Smooth muscle cell (in vitro differentiated cells): ENCODE results near the gene MLLT1. TPM values are rescaled to one million over a fixed set of nuclear protein-coding genes. Genes with fewer than 3 reads are reported as not detected.

ENCODE experiments used
- DNase-seq: peaks from one replicate; lab custom pipeline; 2025; ENCODE audit not compliant: unreplicated experiment; lab: John Stamatoyannopoulos, UW
- H2AFZ ChIP-seq: fragments of 200-600 bp; sonication (generic); 2 replicates; pipeline ENCODE4 v1.6.0; 2016; ENCODE audit warnings: antibody characterized with exemption, low read depth, mild to moderate bottlenecking
- H3F3A ChIP-seq: fragments of 200-600 bp; sonication (generic); 2 replicates; pipeline ENCODE4 v1.6.0; 2017; ENCODE audit warnings: antibody characterized with exemption, low read depth
- H3K27ac ChIP-seq: fragments of 200-600 bp; sonication (generic); 2 replicates; pipeline ENCODE4 v1.5.1; 2016; ENCODE audit warnings: low read depth, mild to moderate bottlenecking
- H3K27me3 ChIP-seq: fragments of 200-600 bp; sonication (generic); 2 replicates; pipeline ENCODE4 v1.6.1; 2016; ENCODE audit warnings: low read depth, mild to moderate bottlenecking
- H3K36me3 ChIP-seq: fragments of 200-600 bp; sonication (generic); 2 replicates; pipeline ENCODE4 v1.5.1; 2016; ENCODE audit warnings: low read depth
- H3K4me1 ChIP-seq: fragments of 200-600 bp; sonication (generic); 2 replicates; pipeline ENCODE4 v1.5.1; 2016; ENCODE audit warnings: low read depth
- H3K4me2 ChIP-seq: fragments of 200-600 bp; sonication (generic); 2 replicates; pipeline ENCODE4 v1.6.0; 2016; ENCODE audit warnings: mild to moderate bottlenecking
- H3K4me3 ChIP-seq: fragments of 200-600 bp; sonication (generic); 2 replicates; pipeline ENCODE4 v1.5.1; 2016; ENCODE audit warnings: mild to moderate bottlenecking
- H3K79me2 ChIP-seq: fragments of 200-600 bp; sonication (generic); 2 replicates; pipeline ENCODE4 v1.6.0; 2016; ENCODE audit warnings: low read depth, mild to moderate bottlenecking
- H3K9ac ChIP-seq: fragments of 200-600 bp; sonication (generic); 2 replicates; pipeline ENCODE4 v1.6.0; 2016; ENCODE audit warnings: low read depth
- H3K9me3 ChIP-seq: fragments of 200-600 bp; sonication (generic); replicated peaks from 2 replicates; pipeline ENCODE4 v1.5.1; 2016; ENCODE audit warnings: low read depth
- H4K20me1 ChIP-seq: fragments of 200-600 bp; sonication (generic); 2 replicates; pipeline ENCODE4 v1.6.0; 2016; ENCODE audit warnings: low read depth
- CTCF ChIP-seq: fragments of 200-600 bp; sonication (generic); IDR thresholded peaks from 2 replicates; pipeline ENCODE4 v1.5.1; 2017; ENCODE audit warnings: borderline replicate concordance, mild to moderate bottlenecking, antibody characterized with exemption; ENCODE audit not compliant: insufficient read depth, poor library complexity, severe bottlenecking
- WGBS: methylation state at CpG from one replicate; pipeline ENCODE4 v1.1.7; 2016; ENCODE audit warnings: low lambda C conversion rate; 5-methylcytosine and 5-hydroxymethylcytosine counted together
- polyA plus RNA-seq: library from polyadenylated mRNA; unstranded; fragments of >200 nt; fragmentation: Nextera tagmentation; extraction: Ambion mirVana; gene quantifications from 2 replicates; pipeline ENCODE4 v1.2.1, GENCODE V29; 2016
- total RNA-seq: library from RNA; depleted of rRNA; stranded (reverse); fragments of >200 nt; gene quantifications from 2 replicates; pipeline ENCODE4 v1.2.3, GENCODE V29; 2014

Gene MLLT1
- total and polyA plus RNA-seq, 2 experiments from 2014 or later = 18.8 to 27.3 TPM

- H4K20me1 ChIP-seq = peaks cover 89% of the 10 kb centered on the region
- H3K27ac ChIP-seq = peak overlapping the region; percentile 97
- peaks cover 21% of the 10 kb centered on the region for H3F3A ChIP-seq
- H2AFZ ChIP-seq = no peak overlapping the region
- peaks cover 44% of the 10 kb centered on the region for H3K4me1 ChIP-seq
- H3K4me3 ChIP-seq = peak overlapping the region; percentile 3
- no peaks in the 10 kb centered on the region for H3K27me3 ChIP-seq
- TF ChIP-seq CTCF = no peak
- 23% methylated on average over 30 of the region's 30 CpGs for WGBS
- H3K79me2 ChIP-seq = peaks cover 80% of the 10 kb centered on the region
- H3K4me2 ChIP-seq = peak overlapping the region; percentile 79
- H3K9ac ChIP-seq = peak overlapping the region; percentile 78
- no peaks in the 10 kb centered on the region for H3K9me3 ChIP-seq
- no peaks in the 10 kb centered on the region for H3K36me3 ChIP-seq
- peak; percentile 32 for DNase-seq
These were observed 5.8 kb downstream of the MLLT1 start for GRCh38 chr19:6273701-6274601.

- peak overlapping the region; percentile 97 for H3K27ac ChIP-seq
- peaks cover 42% of the 10 kb centered on the region for H3K4me1 ChIP-seq
- TF ChIP-seq CTCF = no peak
- peaks cover 21% of the 10 kb centered on the region for H3F3A ChIP-seq
- 68% methylated on average over 22 of the region's 22 CpGs for WGBS
- no peak overlapping the region for H2AFZ ChIP-seq
- H3K79me2 ChIP-seq = peaks cover 80% of the 10 kb centered on the region
- peak overlapping the region; percentile 78 for H3K9ac ChIP-seq
- H3K4me2 ChIP-seq = peak overlapping the region; percentile 79
- H3K4me3 ChIP-seq = peak overlapping the region; percentile 27
- H3K36me3 ChIP-seq = no peaks in the 10 kb centered on the region
- H3K27me3 ChIP-seq = no peaks in the 10 kb centered on the region
- DNase-seq = no peak
- peaks cover 97% of the 10 kb centered on the region for H4K20me1 ChIP-seq
- H3K9me3 ChIP-seq = no peaks in the 10 kb centered on the region
These were observed 6.7 kb downstream of the MLLT1 start for GRCh38 chr19:6272913-6273600.

DNA sequence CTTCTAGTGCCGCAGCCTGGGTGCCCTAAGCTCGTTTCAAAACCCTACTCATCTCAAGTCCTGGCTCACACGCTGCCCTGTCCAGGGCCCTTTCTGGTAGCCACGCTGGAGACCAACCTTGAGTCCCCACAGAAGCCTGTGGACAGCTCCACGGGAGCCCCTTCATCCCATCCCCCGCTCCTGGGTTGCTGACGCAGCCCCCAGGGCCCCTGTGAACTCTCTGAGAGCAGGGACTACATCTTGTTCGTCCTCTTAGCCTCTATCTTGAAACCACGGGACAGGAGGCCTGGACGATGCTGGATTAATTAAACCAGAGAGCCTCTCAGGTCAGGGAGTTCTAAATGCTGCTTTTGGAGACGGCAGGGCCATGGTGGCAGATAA lies 7.4 kb downstream of the MLLT1 start:
- Histone ChIP-seq H3K36me3 (no peaks in the 10 kb centered on the region), H3K27me3 (no peaks in the 10 kb centered on the region), H3K27ac (peak overlapping the region; percentile 97), H3K4me1 (peaks cover 36% of the 10 kb centered on the region), H3K4me2 (peak overlapping the region; percentile 79), H3K4me3 (peak overlapping the region; percentile 27), H3K9ac (peak overlapping the region; percentile 78), H2AFZ (no peak overlapping the region), H3K79me2 (peaks cover 80% of the 10 kb centered on the region), H3K9me3 (no peaks in the 10 kb centered on the region), H3F3A (peaks cover 17% of the 10 kb centered on the region), H4K20me1 (peaks cover 97% of the 10 kb centered on the region)
- WGBS = 24% methylated on average over 11 of the region's 11 CpGs
- TF ChIP-seq CTCF = no peak
- peak; percentile 58 for DNase-seq
